ENCODE data around the gene CBX8.

Gene CBX8

DNA sequence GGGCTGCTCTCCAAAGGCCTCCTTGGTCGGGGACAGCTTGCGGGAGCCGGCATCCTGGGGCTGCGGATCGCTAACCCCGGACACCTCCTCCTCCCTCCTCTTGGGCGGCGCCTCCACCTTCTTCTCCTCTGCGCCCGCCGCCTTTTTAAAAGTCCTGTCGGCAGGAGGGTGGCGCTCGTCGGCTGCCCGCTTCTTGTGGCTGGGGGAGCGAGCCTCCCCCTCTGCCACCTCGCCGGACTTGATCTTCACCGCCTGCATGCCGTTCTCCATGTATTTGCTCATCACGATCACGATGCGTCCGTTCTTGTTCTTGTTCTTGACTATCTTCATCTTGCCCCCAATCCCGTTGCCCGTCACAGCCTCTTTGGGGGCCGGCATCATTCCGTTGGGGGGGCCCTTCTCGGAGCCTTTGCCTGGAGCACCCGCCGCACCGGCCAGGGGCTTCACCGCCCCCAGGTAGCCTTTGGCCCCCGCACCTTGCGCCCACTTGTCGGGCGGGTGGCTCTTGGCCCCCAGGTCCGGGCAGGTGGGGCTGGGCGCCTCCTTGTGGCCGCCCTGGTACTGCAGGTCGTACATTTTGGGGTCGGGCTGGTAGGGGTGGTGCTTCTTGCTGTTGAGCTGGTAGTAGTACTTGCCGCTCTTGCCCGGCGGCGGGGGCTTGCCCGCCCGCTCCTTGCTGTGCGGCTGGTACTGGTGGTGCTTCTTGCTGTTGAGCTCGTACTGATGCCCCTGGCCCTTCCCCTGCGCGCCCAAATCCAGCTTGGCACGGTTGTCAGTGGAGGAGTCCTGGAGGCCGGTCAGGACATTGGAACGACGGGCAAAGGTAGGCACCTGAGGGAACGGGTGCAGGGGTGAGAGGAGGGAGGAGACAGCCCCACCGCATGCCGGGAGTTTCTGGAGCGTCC, 37.9 kb upstream of the CBX8 start:
- DNase-seq, result no peak

DNA sequence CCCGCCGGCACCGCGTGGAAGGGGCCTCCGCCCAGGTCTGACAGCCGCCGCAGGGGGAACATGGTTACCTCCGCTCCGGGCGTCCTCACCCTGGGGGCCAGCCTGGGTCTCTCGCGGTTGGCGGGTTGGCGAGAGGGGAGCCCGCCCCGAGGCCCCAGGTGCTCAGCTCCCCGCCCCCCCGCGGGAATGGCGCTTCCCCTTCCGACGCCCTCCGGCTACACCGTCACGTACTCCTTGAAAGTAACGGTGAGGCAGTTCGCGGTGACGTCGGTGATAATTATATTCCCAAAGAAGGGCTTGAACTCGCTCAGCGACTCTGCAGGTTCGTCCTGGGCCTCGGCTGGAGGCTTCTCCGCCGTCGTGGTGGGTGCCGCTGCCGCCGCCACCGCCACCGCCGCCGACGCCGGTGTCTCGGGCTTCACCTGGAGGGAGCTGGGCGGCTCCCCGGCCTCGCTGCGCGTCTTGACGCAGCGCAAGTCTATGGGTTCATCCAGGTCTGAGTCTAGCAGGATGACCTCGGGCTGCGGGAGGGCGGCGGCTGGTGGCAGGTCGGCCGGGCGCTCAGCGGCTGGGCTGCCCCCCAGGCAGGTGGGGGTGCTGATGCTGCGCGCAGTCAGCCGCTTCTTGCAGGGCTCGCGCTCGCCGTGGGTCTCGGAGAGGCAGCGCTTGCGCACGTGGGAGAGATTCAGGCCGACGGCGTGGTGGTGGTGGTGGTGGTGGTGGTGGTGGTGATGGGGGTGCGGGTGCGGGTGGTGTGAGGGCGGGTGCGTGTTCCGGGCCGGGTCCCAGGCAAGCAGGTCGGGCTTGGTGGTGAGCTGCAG, 37.1 kb upstream of the CBX8 start:
- no peak for DNase-seq

DNA sequence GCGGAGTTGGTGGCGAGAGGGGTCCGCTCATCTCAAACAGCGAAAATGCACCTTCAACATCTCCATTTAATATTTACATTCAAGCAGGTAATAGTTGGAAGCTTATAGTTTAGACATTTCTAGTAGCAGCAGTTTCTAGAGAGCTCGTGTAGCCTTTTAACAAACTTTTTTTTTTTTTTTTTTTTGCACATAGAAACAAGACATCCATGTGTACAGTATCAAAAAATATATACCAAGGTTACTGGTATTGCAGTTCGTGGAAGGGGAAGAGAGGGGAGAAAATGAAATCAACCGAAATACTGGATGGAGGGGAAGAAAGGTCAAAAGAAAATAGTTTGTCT, 36.2 kb upstream of the CBX8 start:
- no peak for DNase-seq

DNA sequence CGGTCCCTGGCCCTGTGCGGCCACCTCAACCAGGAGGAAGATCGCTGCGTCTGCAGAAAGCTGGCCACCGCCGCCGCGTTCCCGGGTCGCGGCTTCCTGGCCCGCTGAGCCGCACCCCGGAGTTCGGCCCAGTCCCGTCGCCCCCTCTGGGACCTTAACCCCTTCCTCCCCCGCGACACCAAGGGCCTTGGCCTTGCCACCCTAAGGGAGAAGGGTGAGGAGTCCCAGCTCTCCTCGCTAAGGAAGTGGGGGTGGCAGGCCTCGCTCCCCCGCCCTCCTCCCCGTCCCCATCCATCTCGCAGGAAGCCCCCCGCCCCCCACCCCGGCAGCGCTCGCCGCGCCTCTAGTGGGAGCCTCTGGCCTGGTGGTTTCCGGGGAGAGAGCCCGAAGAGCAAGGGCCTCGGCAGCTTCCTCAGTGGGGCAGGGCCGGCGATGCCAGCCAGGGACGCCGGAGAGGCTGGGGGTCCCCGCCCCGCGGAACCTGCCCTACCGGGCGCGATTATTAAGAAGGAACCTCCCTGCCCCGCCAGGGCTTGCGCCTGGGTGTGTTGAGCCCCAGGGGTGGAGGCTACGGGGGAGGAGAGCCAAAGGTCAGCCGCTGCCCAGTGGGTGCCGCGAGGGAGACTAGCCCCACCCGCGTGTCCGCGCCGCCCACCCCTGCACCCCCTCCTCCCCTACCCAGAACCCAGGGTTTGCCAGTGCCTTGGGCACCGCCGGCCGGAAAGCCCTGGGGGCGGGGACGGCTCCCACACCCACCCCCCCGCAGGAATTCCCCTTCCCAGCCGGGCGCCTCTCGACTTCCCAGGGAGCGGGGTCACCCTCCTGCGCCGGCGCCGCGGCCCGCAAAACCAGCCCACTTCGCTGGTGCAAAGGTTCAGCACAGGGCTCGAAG, 35.6 kb upstream of the CBX8 start:
- no peak for DNase-seq

DNA sequence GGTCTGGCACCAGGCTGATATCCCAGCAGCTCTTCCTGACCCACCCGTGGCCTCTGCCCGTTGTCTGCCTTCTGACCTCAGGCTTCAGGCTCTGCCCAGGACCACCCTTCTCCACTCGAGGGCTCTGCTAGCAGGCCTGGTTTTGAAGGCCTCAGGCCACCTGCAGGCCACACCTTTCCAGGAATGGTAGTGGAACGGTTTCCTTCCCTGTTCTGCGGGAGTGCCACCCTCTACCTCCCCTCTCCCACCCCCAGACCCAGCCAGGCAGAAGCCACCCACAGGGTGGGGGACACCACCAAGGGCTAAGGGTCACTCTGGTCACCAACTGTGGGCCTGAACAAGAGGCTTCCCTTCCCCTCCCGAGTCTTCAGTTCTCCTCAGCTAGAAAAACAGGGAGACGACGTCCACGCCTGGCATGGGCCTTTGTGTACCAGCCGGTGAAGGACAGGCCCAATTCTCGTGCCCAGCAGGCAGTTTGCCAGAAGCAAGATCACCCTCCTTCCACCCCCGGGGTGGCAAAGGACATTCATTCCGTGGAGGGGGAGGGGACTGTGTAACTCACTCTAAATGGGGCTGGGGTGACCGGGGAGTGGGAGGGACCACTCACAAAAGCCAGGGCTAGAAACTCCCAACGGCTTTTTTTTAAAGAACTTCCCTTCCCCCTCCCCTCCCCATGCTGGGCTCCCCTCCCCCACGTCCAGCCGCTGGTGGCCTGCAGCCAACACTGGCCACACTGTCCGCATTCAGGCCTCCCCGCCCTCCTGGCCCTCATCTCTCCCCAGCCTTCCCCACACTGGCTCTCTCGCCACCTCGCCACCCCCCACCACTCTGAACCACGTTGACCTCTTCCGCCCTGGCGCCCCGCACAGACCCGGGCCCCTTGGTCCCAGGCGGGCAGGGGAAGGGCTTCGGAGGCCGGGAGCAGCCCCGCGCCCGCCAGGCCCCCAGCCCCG, 34.7 kb upstream of the CBX8 start:
- DNase-seq, result no peak

DNA sequence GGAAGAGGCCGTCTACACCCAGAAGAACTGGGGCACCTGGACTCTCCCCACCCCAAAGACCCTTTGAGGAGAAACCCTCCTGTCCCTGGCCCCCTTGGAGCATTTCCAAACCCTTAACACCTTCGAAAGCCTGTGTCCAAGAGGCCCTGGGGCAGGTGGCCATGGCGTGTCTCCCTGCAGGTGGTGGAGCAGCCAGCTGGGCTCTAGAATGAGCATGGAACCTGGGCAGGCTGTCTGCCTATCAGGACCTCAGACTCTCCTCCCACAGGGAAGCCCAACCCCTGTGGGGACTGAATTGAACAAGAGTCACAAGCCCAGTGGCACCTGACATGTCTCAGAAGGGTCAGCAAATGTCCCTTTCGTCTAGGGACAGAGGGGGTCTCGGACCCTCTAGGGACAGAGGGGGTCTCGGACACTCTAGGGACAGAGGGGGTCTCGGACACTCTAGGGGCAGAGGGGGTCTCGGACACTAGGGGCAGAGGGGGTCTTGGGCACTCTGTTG, 33.9 kb upstream of the CBX8 start:
- DNase-seq, result no peak

DNA sequence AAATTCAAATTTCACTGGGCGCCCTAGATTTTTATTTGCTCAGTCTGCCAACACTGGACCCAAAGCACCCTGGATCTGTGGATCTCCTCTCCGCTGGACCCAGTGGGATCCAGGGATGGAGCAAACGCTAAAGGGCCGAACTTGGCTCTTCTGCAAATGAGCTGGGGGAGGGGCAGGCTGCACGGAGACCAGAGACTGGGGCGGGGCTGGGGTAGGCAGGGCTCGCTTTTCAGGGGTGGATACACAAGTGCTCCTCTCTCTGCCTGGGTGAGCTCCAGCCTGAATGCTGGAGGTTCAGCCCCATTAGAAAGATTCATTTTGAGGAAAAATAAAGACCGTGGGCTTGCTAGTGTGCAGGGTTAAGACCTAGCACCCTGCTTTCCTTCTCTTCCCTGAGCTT, 33.4 kb upstream of the CBX8 start:
- no peak for DNase-seq

DNA sequence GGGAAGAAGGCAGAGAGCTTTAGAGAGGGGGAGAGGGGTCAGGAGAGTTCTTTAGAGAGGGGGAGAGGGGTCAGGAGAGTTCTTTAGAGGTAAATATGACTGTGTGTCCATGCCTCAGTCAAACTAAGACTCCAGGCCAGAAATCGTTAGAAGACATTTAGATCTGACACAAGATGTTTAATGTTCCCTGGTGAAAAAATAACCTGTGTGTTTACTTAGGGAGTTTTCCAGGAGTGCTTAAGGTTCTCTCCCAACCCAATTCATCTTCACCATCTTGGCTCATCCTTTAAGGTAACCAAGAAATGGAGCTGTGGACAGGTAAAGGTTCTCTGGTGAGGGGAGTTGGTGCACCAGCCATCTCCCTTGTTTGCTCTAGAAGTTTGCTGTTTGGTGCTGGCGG, 32.6 kb upstream of the CBX8 start:
- no peak for DNase-seq

DNA sequence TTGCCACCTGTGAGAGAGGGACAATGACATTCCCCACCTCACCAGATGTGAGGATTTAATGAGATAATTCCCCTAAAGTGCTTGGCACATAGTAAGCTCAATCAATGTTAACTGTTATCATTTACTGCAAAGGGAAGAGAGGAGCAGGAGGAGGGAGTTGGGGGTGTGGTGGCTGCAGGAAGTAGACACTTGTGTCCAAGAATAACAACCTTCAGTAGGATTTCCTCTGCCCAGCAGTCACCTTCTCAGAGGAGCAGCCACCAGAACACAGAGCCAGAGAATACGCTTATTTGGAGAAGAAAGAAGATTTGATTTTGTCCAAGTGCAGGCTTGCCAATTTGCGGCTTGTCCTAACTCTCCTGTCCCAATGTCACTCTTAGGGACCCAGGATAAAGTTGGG, 32.1 kb upstream of the CBX8 start:
- no peak for DNase-seq

DNA sequence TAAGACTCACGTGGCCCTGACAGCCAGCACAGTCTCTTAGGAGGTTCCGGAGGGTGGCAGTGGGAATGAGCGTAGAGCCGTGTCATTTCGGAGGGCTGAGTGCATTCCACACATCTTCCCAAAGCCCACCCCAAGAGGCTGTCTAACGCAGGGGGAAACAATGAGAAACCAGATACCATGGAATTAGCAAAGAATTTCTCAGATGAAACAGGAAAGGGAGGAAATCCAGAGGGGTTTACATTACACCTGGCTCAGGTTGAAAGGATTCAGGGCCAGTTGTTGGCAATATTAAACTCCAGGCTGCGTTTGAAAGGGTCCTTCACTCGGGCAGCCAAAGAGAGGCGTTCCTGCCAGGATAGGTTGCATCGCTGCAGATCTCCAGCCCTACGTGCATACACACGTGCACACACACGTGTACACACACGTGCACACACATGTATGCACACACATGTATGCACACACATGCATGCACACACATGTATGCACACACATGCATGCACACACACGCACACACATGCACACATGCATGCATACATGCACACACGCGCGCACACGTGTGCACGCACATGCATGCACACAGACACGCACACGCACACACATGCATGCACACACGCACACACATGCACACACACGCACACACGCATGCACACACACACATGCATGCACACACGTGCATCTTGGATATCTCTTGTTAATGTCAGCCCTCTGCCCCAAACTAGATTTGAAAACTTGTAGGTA, 30.1 kb upstream of the CBX8 start:
- DNase-seq, result no peak

DNA sequence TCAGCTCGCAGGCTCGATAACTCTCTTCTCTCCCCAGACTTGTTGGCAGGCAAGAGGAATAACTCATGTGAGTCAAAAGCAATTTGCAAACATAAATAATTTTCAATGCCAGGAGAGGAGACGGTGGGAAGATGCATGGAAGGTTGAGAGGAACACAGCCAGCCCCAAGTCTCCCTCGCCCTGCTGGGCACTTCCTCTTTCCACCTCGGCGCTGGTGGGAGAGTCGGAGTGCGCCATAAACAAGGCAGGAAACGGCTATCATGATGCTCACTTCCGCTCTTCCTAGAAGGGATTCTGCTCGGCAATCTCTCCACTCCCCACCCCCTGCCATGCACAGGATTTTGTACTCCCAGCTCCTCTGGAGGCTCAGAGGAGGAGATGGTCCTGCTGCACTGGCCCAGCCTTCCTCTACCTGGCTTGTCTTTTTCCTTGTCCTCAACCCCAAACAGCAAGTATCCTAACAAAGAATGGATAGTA, 29.4 kb upstream of the CBX8 start:
- DNase-seq, result no peak

DNA sequence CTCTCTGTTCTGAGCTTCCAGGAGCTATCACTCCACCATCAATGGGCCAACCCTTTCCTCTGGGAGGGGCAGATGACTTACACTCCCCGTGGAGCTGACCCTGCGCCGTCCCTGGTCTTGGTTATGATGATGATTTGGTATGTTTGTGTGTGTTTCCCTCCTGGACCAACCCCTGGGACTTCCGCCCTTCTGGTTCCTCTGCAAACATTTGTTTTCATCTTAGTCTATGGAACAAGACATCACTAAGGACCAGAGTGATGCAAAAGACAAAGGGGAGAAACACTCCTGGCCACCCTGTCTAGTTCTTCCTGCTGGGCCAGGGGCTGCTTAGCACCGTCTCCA, 28.7 kb upstream of the CBX8 start:
- DNase-seq, result no peak

DNA sequence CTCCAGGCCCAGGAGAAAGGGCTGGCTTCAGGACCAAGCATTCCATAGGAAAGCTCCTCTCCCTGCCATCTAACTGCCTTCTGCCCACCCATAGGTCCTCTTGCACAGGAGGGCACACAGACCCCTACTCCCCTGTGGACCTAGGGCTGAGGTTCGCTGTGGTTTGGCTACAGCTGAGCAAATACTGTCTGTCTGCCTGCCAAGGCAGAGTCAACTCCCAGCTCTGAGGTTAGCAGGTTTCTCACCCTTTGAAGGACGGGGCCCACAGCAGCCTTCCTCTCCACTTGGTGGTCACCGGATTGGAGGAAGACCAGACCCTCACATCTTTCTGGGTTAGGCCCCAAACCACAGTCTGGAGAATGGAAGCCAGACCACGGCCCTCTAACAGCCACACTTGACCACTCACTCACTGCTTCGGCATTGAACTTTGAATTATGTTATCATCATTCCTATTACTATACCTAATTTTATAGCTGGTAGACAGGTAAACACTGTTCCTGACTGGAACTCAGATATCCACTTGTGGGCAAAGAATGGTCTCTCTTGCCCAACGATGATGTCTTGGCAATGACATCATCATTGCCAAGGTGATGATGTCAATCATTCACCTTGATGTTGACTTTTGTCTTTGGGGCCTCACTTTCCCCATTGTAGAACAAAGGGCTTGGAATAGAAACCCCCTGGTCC, 28.2 kb upstream of the CBX8 start:
- DNase-seq, result no peak

DNA sequence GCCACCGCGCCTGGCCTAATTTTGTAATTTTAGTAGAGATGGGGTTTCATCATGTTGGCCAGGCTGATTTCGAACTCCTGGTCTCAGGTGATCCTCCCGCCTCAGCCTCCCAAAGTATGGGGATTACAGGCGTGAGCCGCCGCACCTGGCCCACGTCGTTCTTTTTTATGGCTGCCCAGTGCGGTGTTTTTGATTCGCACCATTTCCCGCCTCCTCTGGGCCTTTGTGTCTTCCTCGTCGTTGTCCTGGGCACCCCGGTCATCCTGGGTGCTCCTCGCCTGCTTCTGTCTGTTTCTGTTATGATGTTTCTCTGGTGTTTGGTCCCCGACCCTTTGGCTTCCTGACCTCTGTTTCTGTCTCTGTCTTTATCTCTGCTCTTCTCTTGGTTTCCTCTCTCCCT, 27.4 kb upstream of the CBX8 start:
- DNase-seq, result no peak

DNA sequence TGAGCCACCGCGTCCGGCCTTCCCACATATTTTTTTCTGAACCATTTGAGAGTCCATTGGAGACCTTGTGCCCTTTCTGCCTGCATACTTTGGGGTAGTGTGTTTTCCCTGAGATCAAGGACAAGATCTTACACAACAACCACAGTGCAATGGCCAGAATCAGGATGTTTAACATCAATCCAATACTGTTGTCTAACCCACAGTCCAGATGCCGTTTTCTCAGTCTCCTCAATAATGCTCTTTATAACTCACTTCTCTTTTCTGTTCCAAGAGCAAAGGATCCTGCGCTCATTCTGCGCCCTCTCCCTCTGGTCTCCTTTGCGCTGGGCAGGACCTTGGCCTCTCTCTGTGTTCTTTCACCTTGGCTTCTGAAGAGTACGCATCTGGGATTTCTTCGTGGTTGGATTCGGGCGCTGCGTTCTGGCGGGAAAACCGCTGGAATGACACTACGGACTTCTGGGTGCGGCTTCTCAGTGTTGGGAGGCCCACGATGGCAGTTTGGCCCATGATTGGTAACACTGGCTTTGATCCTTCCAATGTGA, 25.8 kb upstream of the CBX8 start:
- no peak for DNase-seq

DNA sequence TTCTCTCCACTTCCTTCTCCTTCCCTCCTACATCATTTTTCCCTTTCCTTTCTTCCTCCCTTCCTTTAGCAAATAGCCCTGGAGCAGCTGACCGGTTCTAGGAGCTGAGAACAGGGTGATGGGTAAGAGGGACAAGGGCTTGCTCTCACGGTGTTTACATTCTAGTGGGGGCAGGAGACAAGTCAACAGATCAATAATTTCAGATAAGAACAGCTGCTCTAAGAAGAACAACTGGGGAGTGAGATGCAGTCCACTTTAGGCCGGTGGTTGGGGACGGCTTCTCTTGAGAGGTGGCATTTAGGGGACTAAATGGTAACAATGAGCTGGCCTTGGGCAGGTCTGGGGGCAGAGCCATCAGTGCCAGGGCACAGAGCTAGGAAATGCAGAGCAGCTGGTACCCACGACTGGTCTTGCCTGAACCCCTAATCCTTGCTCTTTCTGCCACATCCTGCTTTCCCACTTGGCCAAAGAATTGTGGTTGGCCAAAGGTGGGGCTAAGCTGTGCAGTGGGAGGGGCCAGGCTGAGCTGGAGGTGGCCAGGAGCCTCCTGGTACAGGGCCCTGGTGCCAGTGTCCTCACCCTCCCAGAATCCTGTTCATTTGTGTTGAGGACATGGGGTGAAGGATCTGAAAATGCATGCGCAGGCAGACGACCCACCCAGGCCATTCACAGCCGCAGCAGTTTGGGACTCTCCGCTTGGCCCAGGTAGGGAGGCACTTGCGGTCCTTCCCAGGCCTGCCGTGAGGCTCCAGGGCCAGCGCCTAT, 24.6 kb upstream of the CBX8 start:
- DNase-seq, result no peak

DNA sequence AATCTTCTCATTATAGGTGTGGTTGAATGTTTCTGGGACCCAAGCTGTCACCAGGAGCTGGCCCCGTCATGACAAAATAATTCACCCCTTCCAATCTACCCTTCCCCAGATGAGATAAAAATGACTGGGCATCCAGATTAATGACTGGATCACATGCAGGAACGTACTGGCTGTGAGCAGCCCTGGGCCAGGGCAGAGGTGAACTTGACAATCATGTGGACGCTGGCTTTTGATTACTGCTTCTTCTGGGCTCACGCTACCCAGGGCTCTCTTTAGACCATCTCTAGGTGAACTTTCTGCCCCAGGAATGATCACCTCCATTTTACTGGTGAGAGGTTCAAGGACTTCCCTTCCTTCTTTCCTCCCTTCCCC, 24.1 kb upstream of the CBX8 start:
- DNase-seq, result no peak

DNA sequence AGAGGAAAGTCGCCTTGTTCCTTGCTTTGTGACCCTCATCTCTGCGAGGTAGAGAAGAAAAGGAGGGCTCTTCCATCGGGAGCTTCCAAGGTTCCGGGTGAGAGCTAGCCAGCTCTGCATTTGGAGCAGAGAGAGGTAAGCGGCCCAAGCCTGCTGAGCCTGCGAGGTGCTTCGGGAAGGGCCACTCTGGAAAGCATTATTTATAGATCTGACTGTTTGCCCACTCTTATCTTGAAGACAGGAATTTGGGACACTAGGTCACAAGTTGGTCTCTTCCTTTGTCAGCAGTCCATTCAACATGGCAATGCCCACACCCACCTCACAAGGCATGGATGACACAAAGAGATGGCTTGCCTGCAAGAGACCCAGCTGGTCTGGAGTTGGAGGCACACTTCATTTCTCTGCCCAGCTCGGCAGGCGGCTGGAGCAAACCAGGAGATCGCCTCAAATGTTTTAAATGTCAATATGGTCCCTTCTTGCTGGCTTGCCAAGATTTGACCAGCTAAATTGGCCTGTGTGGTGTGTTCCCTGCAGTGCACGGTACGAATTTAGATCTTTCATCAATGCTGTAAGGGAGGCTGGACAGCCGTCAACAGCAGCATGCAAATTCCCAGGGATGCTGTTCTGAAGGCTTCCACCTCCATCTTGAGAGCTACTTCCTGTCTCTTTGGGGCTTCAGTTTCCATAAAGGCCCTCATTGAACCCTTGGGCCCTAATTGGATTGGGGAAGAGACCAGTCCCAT, 22.8 kb upstream of the CBX8 start:
- no peak for DNase-seq

DNA sequence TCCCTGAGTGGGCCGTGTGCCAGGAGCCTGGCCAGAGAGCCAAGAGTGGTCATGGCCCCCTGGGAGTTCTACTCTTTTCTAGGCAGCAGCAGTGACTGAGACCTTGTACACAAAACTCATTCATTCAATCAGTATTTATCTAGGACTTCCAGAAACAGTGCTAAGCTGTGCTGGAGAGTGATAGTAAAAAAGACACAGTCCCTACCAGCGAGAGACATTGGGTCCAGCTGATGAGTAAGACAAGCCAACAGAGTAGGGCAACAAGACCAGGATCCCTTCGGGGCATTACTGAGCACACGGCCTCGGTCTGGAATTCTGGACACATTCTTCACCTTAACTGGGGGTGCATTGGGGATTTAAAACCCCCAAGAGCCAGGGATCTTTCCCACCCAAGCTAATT, 22.2 kb upstream of the CBX8 start:
- no peak for DNase-seq

All from EL (cell line).